H1 (cell line): ENCODE measurements around the gene FANCL. TPM values are rescaled to one million over a fixed set of nuclear protein-coding genes. Genes with fewer than 3 reads are reported as not detected.

Source experiments
- CTCF ChIA-PET: fragments of 300-600 bp; sonication (Branson Sonifier 250); formaldehyde crosslinking; loops from one replicate; lab custom pipeline; 2021; ENCODE audit not compliant: partially characterized antibody; lab: Charles Lee
- POLR2A ChIA-PET: fragments of 300-600 bp; sonication (Branson Sonifier 250); formaldehyde crosslinking; loops from one replicate; lab custom pipeline; 2021; ENCODE audit warnings: inconsistent platforms; ENCODE audit not compliant: partially characterized antibody; lab: Charles Lee
- DNase-seq, 2 experiments: peaks; one replicate each; pipeline versions ENCODE4 v3.0.0 to v3.0.0-alpha.2; 2010 to 2022; ENCODE audit warnings: low spot score in 2 of 2, low read depth in 1 of 2, mixed read lengths in 1 of 2
- FAIRE-seq: peaks from 2 replicates; lab custom pipeline; 2011; peaks lifted over from hg19 to GRCh38; lab: Jason Lieb, UNC
- H2AFZ ChIP-seq: 2 replicates; pipeline ENCODE4 v1.8.1; 2012; ENCODE audit warnings: low read length, inconsistent platforms
- H2AK5ac ChIP-seq: 2 replicates; pipeline ENCODE4 v1.6.1; 2013; ENCODE audit warnings: low read depth, low read length
- H2BK120ac ChIP-seq: replicated peaks from 2 replicates; pipeline ENCODE3; 2013; ENCODE audit warnings: low read depth, low read length, inconsistent platforms
- H2BK12ac ChIP-seq: 2 replicates; pipeline ENCODE4 v1.6.1; 2013; ENCODE audit warnings: low read depth, low read length
- H2BK15ac ChIP-seq: 2 replicates; pipeline ENCODE4 v1.6.1; 2013; ENCODE audit warnings: low read length
- H2BK20ac ChIP-seq: 2 replicates; pipeline ENCODE4 v1.6.1; 2013; ENCODE audit warnings: low read length
- H2BK5ac ChIP-seq: 2 replicates; pipeline ENCODE4 v1.6.1; 2013; ENCODE audit warnings: low read depth, low read length
- H3K14ac ChIP-seq: 2 replicates; pipeline ENCODE4 v1.6.1; 2013; ENCODE audit warnings: inconsistent platforms; ENCODE audit not compliant: insufficient read length
- H3K18ac ChIP-seq: 2 replicates; pipeline ENCODE4 v1.6.1; 2013; ENCODE audit warnings: low read length; ENCODE audit errors: extremely low read depth
- H3K23ac ChIP-seq: 2 replicates; pipeline ENCODE4 v1.6.1; 2013; ENCODE audit warnings: inconsistent platforms; ENCODE audit not compliant: insufficient read length
- H3K23me2 ChIP-seq: 2 replicates; pipeline ENCODE4 v1.6.1; 2013; ENCODE audit warnings: low read depth, low read length
- H3K27ac ChIP-seq: 2 replicates; pipeline ENCODE4 v1.6.1; 2011; ENCODE audit warnings: low read depth, low read length, inconsistent platforms
- H3K27me3 ChIP-seq, 4 experiments: replicated peaks in 1 of 4; 1 replicate in 1 of 4; 2 replicates in 3 of 4; pipeline versions ENCODE4 v1.6.1 to v1.8.1; 2011 to 2013; ENCODE audit warnings: low read length in 3 of 4, mild to moderate bottlenecking in 3 of 4, inconsistent platforms in 2 of 4, mixed read lengths in 2 of 4, moderate library complexity in 1 of 4; ENCODE audit not compliant: control insufficient read depth in 3 of 4, insufficient read depth in 3 of 4; ENCODE audit errors: extremely low read depth in 1 of 4
- H3K36me3 ChIP-seq, 4 experiments: 2 replicates each; pipeline versions ENCODE4 v1.6.1 to v1.8.1; 2011 to 2013; ENCODE audit warnings: mild to moderate bottlenecking in 4 of 4, low read length in 3 of 4, moderate library complexity in 2 of 4, control low read depth in 1 of 4, inconsistent platforms in 1 of 4; ENCODE audit not compliant: insufficient read depth in 4 of 4, control insufficient read depth in 2 of 4
- H3K4ac ChIP-seq: replicated peaks from 2 replicates; pipeline ENCODE3; 2013; ENCODE audit warnings: low read length, low read depth, mixed read lengths, inconsistent platforms; ENCODE audit not compliant: insufficient read length
- H3K4me1 ChIP-seq, 4 experiments: replicated peaks in 1 of 4; 1 replicate in 1 of 4; 2 replicates in 3 of 4; pipeline versions ENCODE4 v1.6.1 to v1.8.1; 2011 to 2013; ENCODE audit warnings: low read length in 3 of 4, inconsistent platforms in 2 of 4, mixed read lengths in 1 of 4; ENCODE audit not compliant: insufficient read depth in 4 of 4, control insufficient read depth in 3 of 4
- H3K4me2 ChIP-seq, 2 experiments: 2 replicates each; pipeline versions ENCODE4 v1.6.1 to v1.8.1; 2011 to 2013; ENCODE audit warnings: low read depth in 2 of 2, low read length in 2 of 2, control low read depth in 1 of 2, inconsistent platforms in 1 of 2, mild to moderate bottlenecking in 1 of 2; ENCODE audit not compliant: insufficient read depth in 1 of 2
- H3K4me3 ChIP-seq, 4 experiments: fragments of 200-600, 300-600 bp in 1 of 4; sonication (generic), shearing (Covaris generic), sonication (Bioruptor Twin) in 1 of 4; 2 replicates each; pipeline versions ENCODE4 v1.5.1 to v1.8.1; 2011 to 2016; ENCODE audit warnings: low read length in 4 of 4, low read depth in 3 of 4, control low read depth in 2 of 4, inconsistent platforms in 2 of 4, mild to moderate bottlenecking in 2 of 4, mixed read lengths in 1 of 4, moderate library complexity in 1 of 4; ENCODE audit not compliant: insufficient read depth in 2 of 4; ENCODE audit errors: extremely low read depth in 1 of 4
- H3K56ac ChIP-seq: replicated peaks from 2 replicates; pipeline ENCODE3; 2013; ENCODE audit warnings: low read depth, mild to moderate bottlenecking, mixed read lengths, low read length, inconsistent platforms; ENCODE audit not compliant: insufficient read length
- H3K79me1 ChIP-seq: 2 replicates; pipeline ENCODE4 v1.6.1; 2013; ENCODE audit warnings: low read depth, low read length, control low read depth
- H3K79me2 ChIP-seq, 2 experiments: 2 replicates each; pipeline versions ENCODE4 v1.6.1 to v1.8.1; 2012 to 2013; ENCODE audit warnings: low read length in 2 of 2, mild to moderate bottlenecking in 2 of 2, inconsistent platforms in 1 of 2; ENCODE audit not compliant: insufficient read depth in 2 of 2, control insufficient read depth in 1 of 2
- H3K9ac ChIP-seq, 4 experiments: replicated peaks in 1 of 4; 1 replicate in 1 of 4; 2 replicates in 3 of 4; pipeline versions ENCODE4 v1.6.1 to v1.8.1; 2011 to 2013; ENCODE audit warnings: low read depth in 3 of 4, low read length in 3 of 4, control low read depth in 2 of 4, mild to moderate bottlenecking in 2 of 4, moderate library complexity in 2 of 4, inconsistent platforms in 1 of 4; ENCODE audit errors: extremely low read depth in 1 of 4
- H3K9me3 ChIP-seq, 2 experiments: 2 replicates each; pipeline versions ENCODE4 v1.6.1 to v1.8.1; 2012 to 2013; ENCODE audit warnings: mild to moderate bottlenecking in 2 of 2, moderate library complexity in 2 of 2, control low read depth in 1 of 2, inconsistent platforms in 1 of 2, low read depth in 1 of 2, low read length in 1 of 2, mixed read lengths in 1 of 2; ENCODE audit not compliant: insufficient read depth in 2 of 2
- H4K20me1 ChIP-seq, 2 experiments: replicated peaks in 1 of 2; 2 replicates each; pipeline versions ENCODE3 to v1.8.1; 2011 to 2013; ENCODE audit warnings: inconsistent platforms in 2 of 2, low read length in 2 of 2, mild to moderate bottlenecking in 1 of 2; ENCODE audit not compliant: insufficient read depth in 2 of 2, control insufficient read depth in 1 of 2
- H4K5ac ChIP-seq: 2 replicates; pipeline ENCODE4 v1.6.1; 2013; ENCODE audit warnings: low read length, low read depth, mixed read lengths, inconsistent platforms; ENCODE audit not compliant: insufficient read length
- H4K8ac ChIP-seq: 2 replicates; pipeline ENCODE4 v1.8.0; 2013; ENCODE audit warnings: mild to moderate bottlenecking, moderate library complexity, low read length, inconsistent platforms; ENCODE audit not compliant: insufficient read depth; ENCODE audit errors: extremely low read depth
- H4K91ac ChIP-seq: replicated peaks from 2 replicates; pipeline ENCODE3; 2013; ENCODE audit warnings: low read length, mixed read lengths, inconsistent platforms; ENCODE audit not compliant: insufficient read length
- RAD21 ChIP-seq, 2 experiments: IDR thresholded peaks in 1 of 2; conservative IDR thresholded peaks in 1 of 2; 2 replicates each; pipeline ENCODE4 v1.6.1; 2011; ENCODE audit warnings: low read depth in 2 of 2, low read length in 2 of 2, improper control_type of control experiment in 1 of 2, inconsistent platforms in 1 of 2, mild to moderate bottlenecking in 1 of 2, moderate library complexity in 1 of 2
- SIN3A ChIP-seq, 2 experiments: IDR thresholded peaks in 1 of 2; conservative IDR thresholded peaks in 1 of 2; 2 replicates each; pipeline ENCODE4 v1.6.1; 2011 to 2012; ENCODE audit warnings: low read length in 2 of 2, improper control_type of control experiment in 1 of 2, low read depth in 1 of 2, mild to moderate bottlenecking in 1 of 2
- WGBS, 2 experiments: shearing (Covaris generic) in 1 of 2; methylation state at CpG; one replicate each; pipeline versions ENCODE4 v1.1.6 to v1.1.7; 2013 to 2015; ENCODE audit warnings: low lambda C conversion rate in 2 of 2, mixed read lengths in 2 of 2, inconsistent platforms in 1 of 2, low coverage in 1 of 2, missing lambda C conversion rate in 1 of 2; ENCODE audit not compliant: insufficient replicate concordance in 2 of 2, insufficient coverage in 1 of 2, insufficient read length in 1 of 2; ENCODE audit errors: extremely low coverage in 1 of 2, missing lambda C conversion rate in 1 of 2; 5-methylcytosine and 5-hydroxymethylcytosine counted together
- polyA plus RNA-seq, 7 experiments: library from polyadenylated mRNA; depleted of rRNA in 3 of 7; stranded (reverse) in 5 of 7; unstranded in 2 of 7; fragments of >200 nt in 5 of 7; fragments of 200-250 nt in 2 of 7; gene quantifications; 1 replicate in 5 of 7; 2 replicates in 1 of 7; 4 replicates in 1 of 7; pipeline versions ENCODE4 v1.2.1 to v1.2.3, GENCODE V29; 2011 to 2013; ENCODE audit warnings: missing spikeins in 2 of 7, mixed read lengths in 2 of 7
- total RNA-seq: library from RNA; stranded (reverse); fragmentation: NEBNext Ultra II Directional; extraction: Animal tissue kit (Norgen Biotek cat#: 25700); gene quantifications from 2 replicates; pipeline ENCODE4 v1.2.1, GENCODE V29; 2021
- TF ChIP-seq, protein P1 (sequence below), 3 experiments: IDR thresholded peaks; 1 replicate in 2 of 3; 2 replicates in 1 of 3; pipeline versions ENCODE4 v1.5.1 to v1.6.1; 2011; ENCODE audit warnings: low read length in 3 of 3, mild to moderate bottlenecking in 3 of 3, inconsistent platforms in 2 of 3, low read depth in 1 of 3, moderate library complexity in 1 of 3; ENCODE audit not compliant: insufficient read depth in 1 of 3; ENCODE audit errors: control extremely low read depth in 1 of 3

Gene FANCL
- total and polyA plus RNA-seq, 2 of the 8 experiments (the other 6 are each of a cell fraction or from before 2014, with no cell fraction given), result 38.7 to 55.9 TPM

DNA sequence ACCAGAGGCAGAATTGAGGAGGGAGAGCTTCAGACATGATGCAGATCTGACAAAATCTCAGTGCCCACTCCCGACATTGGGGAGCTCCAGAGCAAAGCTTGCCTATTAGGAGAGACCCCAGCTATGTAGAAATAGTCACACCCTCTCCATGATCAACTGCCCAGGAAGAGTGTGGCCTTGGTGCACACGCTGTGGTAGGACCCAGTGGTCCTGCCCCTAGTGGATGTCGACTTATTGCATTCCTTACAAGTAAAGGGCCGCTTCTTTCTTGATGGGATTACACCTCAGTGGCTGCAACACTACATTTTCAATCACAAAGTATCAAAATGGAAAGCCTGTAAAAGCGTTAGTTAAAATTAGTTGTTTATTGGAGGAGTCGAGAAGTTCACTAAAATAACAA is 130.4 kb downstream of the FANCL start:
- H4K8ac ChIP-seq, result no peak overlapping the region
- H2BK12ac ChIP-seq, result no peak overlapping the region
- no peak overlapping the region for H3K14ac ChIP-seq
- H3K27ac ChIP-seq, result no peak overlapping the region
- TF ChIP-seq, protein P1, sequence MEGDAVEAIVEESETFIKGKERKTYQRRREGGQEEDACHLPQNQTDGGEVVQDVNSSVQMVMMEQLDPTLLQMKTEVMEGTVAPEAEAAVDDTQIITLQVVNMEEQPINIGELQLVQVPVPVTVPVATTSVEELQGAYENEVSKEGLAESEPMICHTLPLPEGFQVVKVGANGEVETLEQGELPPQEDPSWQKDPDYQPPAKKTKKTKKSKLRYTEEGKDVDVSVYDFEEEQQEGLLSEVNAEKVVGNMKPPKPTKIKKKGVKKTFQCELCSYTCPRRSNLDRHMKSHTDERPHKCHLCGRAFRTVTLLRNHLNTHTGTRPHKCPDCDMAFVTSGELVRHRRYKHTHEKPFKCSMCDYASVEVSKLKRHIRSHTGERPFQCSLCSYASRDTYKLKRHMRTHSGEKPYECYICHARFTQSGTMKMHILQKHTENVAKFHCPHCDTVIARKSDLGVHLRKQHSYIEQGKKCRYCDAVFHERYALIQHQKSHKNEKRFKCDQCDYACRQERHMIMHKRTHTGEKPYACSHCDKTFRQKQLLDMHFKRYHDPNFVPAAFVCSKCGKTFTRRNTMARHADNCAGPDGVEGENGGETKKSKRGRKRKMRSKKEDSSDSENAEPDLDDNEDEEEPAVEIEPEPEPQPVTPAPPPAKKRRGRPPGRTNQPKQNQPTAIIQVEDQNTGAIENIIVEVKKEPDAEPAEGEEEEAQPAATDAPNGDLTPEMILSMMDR (IDR thresholded peaks at IDR 0.05; ENCODE audit: control extremely low read depth in 1 of 3, insufficient read depth in 1 of 3, low read depth in 1 of 3, low read length in 3 of 3), result peak; percentile 13 to 65 (median 62); a peak in 3 of 4 replicates
- no peak for TF ChIP-seq SIN3A (conservative IDR thresholded peaks at IDR 0.05 in 1 of 2, IDR thresholded peaks at IDR 0.05 in 1 of 2; ENCODE audit: low read depth in 1 of 2, low read length in 2 of 2)
- TF ChIP-seq RAD21 (IDR thresholded peaks at IDR 0.05 in 1 of 2, conservative IDR thresholded peaks at IDR 0.05 in 1 of 2; ENCODE audit: low read depth in 2 of 2, low read length in 2 of 2), result peak; percentile 39 to 40; a peak in 2 of 4 replicates
- no peak overlapping the region for H2BK5ac ChIP-seq
- H3K9ac ChIP-seq, result no peak overlapping the region
- H3K79me1 ChIP-seq, result no peaks in the 10 kb centered on the region
- DNase-seq (no peak), FAIRE-seq (no peak)
- H2BK20ac ChIP-seq, result no peak overlapping the region
- POLR2A ChIA-PET, result no interaction called here
- no peak overlapping the region for H3K18ac ChIP-seq
- no peak overlapping the region for H3K56ac ChIP-seq
- H4K5ac ChIP-seq, result no peak overlapping the region
- no peaks in the 10 kb centered on the region for H3K79me2 ChIP-seq
- H3K23me2 ChIP-seq, result no peaks in the 10 kb centered on the region
- peaks cover 0 to 2% (median 0%) of the 10 kb centered on the region in 4 experiments; a peak in 1 of 7 replicates for H3K4me1 ChIP-seq
- no peak overlapping the region for H2BK120ac ChIP-seq
- no peak overlapping the region for H2BK15ac ChIP-seq
- no peaks in the 10 kb centered on the region for H3K27me3 ChIP-seq
- 86% methylated on average over 6 of the region's 6 CpGs; no CpG with 5 or more reads in 1 of the 2 experiments for WGBS, 2 experiments
- H2AFZ ChIP-seq, result no peak overlapping the region
- no peaks in the 10 kb centered on the region for H3K36me3 ChIP-seq
- H3K4me2 ChIP-seq, result no peak overlapping the region
- no peak overlapping the region for H3K4me3 ChIP-seq
- H4K20me1 ChIP-seq, result no peaks in the 10 kb centered on the region
- H3K9me3 ChIP-seq, result no peaks in the 10 kb centered on the region
- no peak overlapping the region for H3K23ac ChIP-seq
- no peak overlapping the region for H2AK5ac ChIP-seq
- CTCF ChIA-PET, result interaction anchor here (0.8 to 1.0 kb wide), 2 partner anchors 10 to 441 kb away, joined by 3 read pairs; no protein-coding TSS in a partner anchor
- no peak overlapping the region for H3K4ac ChIP-seq
- H4K91ac ChIP-seq, result no peak overlapping the region
